Tibial nerve (tissue), 4 donors: ENCODE results near the gene BPTF. TPM values are rescaled to one million over a fixed set of nuclear protein-coding genes. Genes with fewer than 3 reads are reported as not detected.
"Not testable (repeated sequence)": the region's sequence is repeated elsewhere in the genome, so short reads cannot be mapped to it uniquely, and the experiment has no call there.

Source experiments
- DNase-seq, 2 donors: peaks; one replicate each; pipeline ENCODE4 v3.0.0-alpha.2; 2019; ENCODE audit warnings: low spot score in 2 of 2
- H3K27ac ChIP-seq, 4 donors: fragments of 200-600 bp; sonication (generic) in 3 of 4; one replicate each; pipeline ENCODE4 v1.5.1; 2017 to 2019; ENCODE audit warnings: mild to moderate bottlenecking in 1 of 4
- H3K27me3 ChIP-seq, 2 donors: fragments of 200-600 bp; sonication (generic) in 1 of 2; one replicate each; pipeline versions ENCODE4 v1.5.1 to v1.6.0; 2017 to 2019
- H3K36me3 ChIP-seq, 3 donors: fragments of 200-600 bp; sonication (generic); one replicate each; pipeline ENCODE4 v1.5.1; 2018 to 2019
- H3K4me1 ChIP-seq, 4 donors: fragments of 200-600 bp; sonication (generic) in 3 of 4; one replicate each; pipeline ENCODE4 v1.5.1; 2017 to 2019
- H3K4me3 ChIP-seq, 4 donors: fragments of 200-600 bp; sonication (generic) in 3 of 4; one replicate each; pipeline ENCODE4 v1.5.1; 2017 to 2019; ENCODE audit warnings: mild to moderate bottlenecking in 1 of 4, moderate library complexity in 1 of 4
- H3K9me3 ChIP-seq, 4 donors: fragments of 200-600 bp; sonication (generic) in 3 of 4; one replicate each; pipeline ENCODE4 v1.5.1; 2017 to 2019
- EP300 ChIP-seq, 2 donors: sonication (generic); formaldehyde crosslinking; IDR thresholded peaks; one replicate each; pipeline ENCODE4 v1.6.1; 2017; ENCODE audit warnings: antibody characterized with exemption in 2 of 2, mild to moderate bottlenecking in 1 of 2
- POLR2A ChIP-seq, 2 donors: fragments of 450-650 bp; IDR thresholded peaks; one replicate each; pipeline ENCODE4 v1.6.1; 2017; ENCODE audit warnings: antibody characterized with exemption in 2 of 2, mild to moderate bottlenecking in 2 of 2, moderate library complexity in 2 of 2
- WGBS, 2 donors: methylation state at CpG; one replicate each; pipeline ENCODE4 v1.1.5; 2018; 5-methylcytosine and 5-hydroxymethylcytosine counted together
- total RNA-seq, 4 donors: library from RNA; depleted of rRNA; stranded (reverse); fragments of >200 nt; gene quantifications; one replicate each; pipeline ENCODE4 v1.1.0, GENCODE V29; 2016
- TF ChIP-seq, protein P1 (sequence below), 5 experiments: fragments of 200-600 bp in 3 of 5; fragments of 450-650 bp in 2 of 5; sonication (generic) in 3 of 5; IDR thresholded peaks; one replicate each; pipeline ENCODE4 v1.5.1; 2016 to 2019; ENCODE audit warnings: antibody characterized with exemption in 5 of 5, mild to moderate bottlenecking in 3 of 5, moderate library complexity in 2 of 5

BPTF gene
- total RNA-seq, 4 donors from 2014 or later, result 72.8 to 124 (median 113) TPM

DNA sequence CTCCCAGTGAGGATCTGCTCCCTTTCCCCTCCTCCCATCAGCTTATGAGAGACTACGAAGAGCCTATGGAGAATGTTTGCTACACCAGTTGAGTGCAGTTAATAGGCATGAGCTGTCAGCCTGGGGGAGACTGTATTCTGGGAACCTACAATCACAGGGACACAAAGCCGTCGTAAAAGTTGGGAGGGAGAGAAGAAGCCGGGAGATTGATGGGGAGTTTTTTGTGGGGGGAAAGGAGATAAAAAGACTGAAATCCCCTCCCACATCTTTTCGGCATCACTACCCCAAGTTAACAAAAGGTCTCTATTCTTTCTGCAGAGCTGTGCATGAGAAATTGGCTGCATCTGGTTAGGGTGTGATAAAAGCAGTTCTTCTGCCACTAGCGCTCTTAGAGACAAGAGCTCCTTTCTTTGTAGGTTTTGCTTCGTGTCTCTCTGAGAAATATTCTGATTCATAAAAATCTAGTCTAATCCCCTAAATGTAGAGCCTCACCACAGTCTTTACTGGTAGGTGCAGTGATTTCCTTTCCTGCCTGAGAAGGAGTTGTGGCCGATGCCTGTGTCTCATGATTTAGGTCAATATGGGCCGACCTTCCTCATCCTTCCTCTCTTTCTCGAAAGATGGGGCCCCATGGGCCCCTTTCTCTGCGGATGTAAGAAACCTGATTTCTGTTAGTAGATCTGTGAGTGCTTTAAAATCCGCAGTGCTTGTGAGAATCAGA is 77.4 kb downstream of the BPTF start:
- Histone ChIP-seq H3K9me3 (no peaks in the 10 kb centered on the region), H3K27me3 (no peaks in the 10 kb centered on the region), H3K27ac (peak overlapping the region in 2 of 4 donors; percentile 21 to 54), H3K36me3 (peaks cover 3 to 74% (median 9%) of the 10 kb centered on the region in 3 donors), H3K4me3 (no peak overlapping the region), H3K4me1 (peaks cover 0 to 9% (median 3%) of the 10 kb centered on the region in 4 donors)
- no peak for DNase-seq
- TF ChIP-seq, protein P1, sequence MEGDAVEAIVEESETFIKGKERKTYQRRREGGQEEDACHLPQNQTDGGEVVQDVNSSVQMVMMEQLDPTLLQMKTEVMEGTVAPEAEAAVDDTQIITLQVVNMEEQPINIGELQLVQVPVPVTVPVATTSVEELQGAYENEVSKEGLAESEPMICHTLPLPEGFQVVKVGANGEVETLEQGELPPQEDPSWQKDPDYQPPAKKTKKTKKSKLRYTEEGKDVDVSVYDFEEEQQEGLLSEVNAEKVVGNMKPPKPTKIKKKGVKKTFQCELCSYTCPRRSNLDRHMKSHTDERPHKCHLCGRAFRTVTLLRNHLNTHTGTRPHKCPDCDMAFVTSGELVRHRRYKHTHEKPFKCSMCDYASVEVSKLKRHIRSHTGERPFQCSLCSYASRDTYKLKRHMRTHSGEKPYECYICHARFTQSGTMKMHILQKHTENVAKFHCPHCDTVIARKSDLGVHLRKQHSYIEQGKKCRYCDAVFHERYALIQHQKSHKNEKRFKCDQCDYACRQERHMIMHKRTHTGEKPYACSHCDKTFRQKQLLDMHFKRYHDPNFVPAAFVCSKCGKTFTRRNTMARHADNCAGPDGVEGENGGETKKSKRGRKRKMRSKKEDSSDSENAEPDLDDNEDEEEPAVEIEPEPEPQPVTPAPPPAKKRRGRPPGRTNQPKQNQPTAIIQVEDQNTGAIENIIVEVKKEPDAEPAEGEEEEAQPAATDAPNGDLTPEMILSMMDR (IDR thresholded peaks at IDR 0.05), result no peak
- TF ChIP-seq POLR2A (IDR thresholded peaks at IDR 0.05) (no peak), EP300 (IDR thresholded peaks at IDR 0.05) (no peak)
- WGBS, 2 donors, result 44 to 46% methylated on average over 12 of the region's 12 CpGs

- 69 to 74% methylated on average over 2 of the region's 2 CpGs for WGBS, 2 donors
- H3K9me3 ChIP-seq, DNase-seq, H3K4me1 ChIP-seq, H3K4me3 ChIP-seq, H3K27me3 ChIP-seq, H3K27ac ChIP-seq: not testable (repeated sequence)
- peaks cover 9 to 75% (median 10%) of the 10 kb centered on the region in 3 donors for H3K36me3 ChIP-seq
Measured at GRCh38 chr17:67905298-67905697, 80.0 kb downstream of the BPTF start.

- not testable (repeated sequence) for H3K9me3 ChIP-seq, H3K27ac ChIP-seq, H3K4me1 ChIP-seq, H3K27me3 ChIP-seq, DNase-seq, H3K4me3 ChIP-seq
- WGBS, 2 donors, result 92 to 94% methylated on average over 7 of the region's 7 CpGs
- peaks cover 0 to 83% (median 6%) of the 10 kb centered on the region in 3 donors for H3K36me3 ChIP-seq
Measured at GRCh38 chr17:67910117-67910803, 85.0 kb downstream of the BPTF start.

GRCh38 chr17:67911059-67911782 is 85.9 kb downstream of the BPTF start:
- Histone ChIP-seq H3K4me3 (no peak overlapping the region), H3K27ac (no peak overlapping the region), H3K36me3 (peaks cover 0 to 82% (median 6%) of the 10 kb centered on the region in 3 donors), H3K4me1 (no peaks in the 10 kb centered on the region), H3K9me3 (no peaks in the 10 kb centered on the region), H3K27me3 (no peaks in the 10 kb centered on the region)
- TF ChIP-seq POLR2A (IDR thresholded peaks at IDR 0.05) (no peak), EP300 (IDR thresholded peaks at IDR 0.05) (no peak)
- TF ChIP-seq, protein P1 (IDR thresholded peaks at IDR 0.05), result no peak
- no peak for DNase-seq
- 93 to 96% methylated on average over 10 of the region's 10 CpGs for WGBS, 2 donors

DNA sequence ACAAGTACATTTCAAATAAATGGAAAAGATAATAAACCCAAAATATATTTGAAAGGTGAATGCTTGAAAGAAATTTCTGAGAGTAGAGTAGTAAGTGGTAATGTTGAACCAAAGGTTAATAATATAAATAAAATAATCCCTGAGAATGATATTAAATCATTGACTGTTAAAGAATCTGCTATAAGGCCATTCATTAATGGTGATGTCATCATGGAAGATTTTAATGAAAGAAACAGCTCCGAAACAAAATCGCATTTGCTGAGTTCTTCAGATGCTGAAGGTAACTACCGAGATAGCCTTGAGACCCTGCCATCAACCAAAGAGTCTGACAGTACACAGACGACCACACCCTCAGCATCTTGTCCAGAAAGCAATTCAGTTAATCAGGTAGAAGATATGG is 86.8 kb downstream of the BPTF start:
- TF ChIP-seq EP300 (IDR thresholded peaks at IDR 0.05), result no peak
- Histone ChIP-seq H3K9me3 (no peaks in the 10 kb centered on the region), H3K27ac (no peak overlapping the region), H3K4me3 (no peak overlapping the region), H3K4me1 (no peaks in the 10 kb centered on the region), H3K27me3 (no peaks in the 10 kb centered on the region), H3K36me3 (peaks cover 0 to 79% (median 6%) of the 10 kb centered on the region in 3 donors)
- 87% methylated on average over 4 of the region's 4 CpGs for WGBS, 2 donors
- DNase-seq, result no peak

DNA sequence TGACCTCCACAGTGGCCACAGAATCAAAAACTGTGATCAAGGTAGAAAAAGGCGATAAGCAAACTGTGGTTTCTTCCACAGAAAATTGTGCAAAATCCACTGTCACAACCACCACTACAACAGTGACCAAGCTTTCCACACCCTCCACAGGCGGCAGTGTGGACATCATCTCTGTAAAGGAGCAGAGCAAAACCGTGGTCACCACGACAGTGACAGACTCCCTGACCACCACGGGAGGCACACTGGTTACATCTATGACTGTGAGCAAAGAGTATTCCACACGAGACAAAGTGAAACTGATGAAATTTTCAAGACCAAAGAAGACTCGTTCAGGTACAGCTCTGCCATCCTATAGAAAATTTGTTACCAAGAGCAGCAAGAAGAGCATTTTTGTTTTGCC is 87.4 kb downstream of the BPTF start:
- TF ChIP-seq POLR2A (IDR thresholded peaks at IDR 0.05) (no peak), EP300 (IDR thresholded peaks at IDR 0.05) (no peak)
- TF ChIP-seq, protein P1 (IDR thresholded peaks at IDR 0.05), result no peak
- DNase-seq, result no peak
- no peaks in the 10 kb centered on the region for H3K27me3 ChIP-seq
- WGBS, 2 donors, result 93% methylated on average over 7 of the region's 7 CpGs
- H3K9me3 ChIP-seq, result no peaks in the 10 kb centered on the region
- no peaks in the 10 kb centered on the region for H3K4me1 ChIP-seq
- no peak overlapping the region for H3K27ac ChIP-seq
- H3K4me3 ChIP-seq, result no peak overlapping the region
- peaks cover 0 to 74% (median 6%) of the 10 kb centered on the region in 3 donors for H3K36me3 ChIP-seq
